GOT3 (cell line): ENCODE results near the gene SLC50A1.
"Not testable (repeated sequence)": the region's sequence is repeated elsewhere in the genome, so short reads cannot be mapped to it uniquely, and the experiment has no call there.

Source experiments
- DNase-seq: peaks from one replicate; lab custom pipeline; 2025; ENCODE audit warnings: mixed read lengths; lab: John Stamatoyannopoulos, UW

Gene SLC50A1

GRCh38 chr1:155116113-155116764 is 19.4 kb upstream of the SLC50A1 start:
- no peak for DNase-seq

GRCh38 chr1:155117610-155118009 is 18.0 kb upstream of the SLC50A1 start:
- DNase-seq, result no peak

GRCh38 chr1:155118090-155118489 is 17.6 kb upstream of the SLC50A1 start:
- not testable (repeated sequence) for DNase-seq

- no peak for DNase-seq
Measured at GRCh38 chr1:155120253-155120652, 15.4 kb upstream of the SLC50A1 start.

GRCh38 chr1:155121249-155121648 is 14.4 kb upstream of the SLC50A1 start:
- no peak for DNase-seq

- DNase-seq, result no peak
Measured at GRCh38 chr1:155122308-155122707, 13.3 kb upstream of the SLC50A1 start.

GRCh38 chr1:155123801-155124200 is 11.9 kb upstream of the SLC50A1 start:
- DNase-seq, result no peak

- DNase-seq, result no peak
Measured at GRCh38 chr1:155124503-155125463, 10.9 kb upstream of the SLC50A1 start.

GRCh38 chr1:155125511-155125945 is 10.1 kb upstream of the SLC50A1 start:
- DNase-seq, result no peak

- no peak for DNase-seq
Measured at GRCh38 chr1:155125946-155126555, 9.6 kb upstream of the SLC50A1 start.

- no peak for DNase-seq
Measured at GRCh38 chr1:155126556-155127104, 9.0 kb upstream of the SLC50A1 start.

- DNase-seq, result no peak
Measured at GRCh38 chr1:155127105-155127966, 8.3 kb upstream of the SLC50A1 start, which contains the start of gene EFNA1. Gene EFNA1, plus strand, starts transcription at chr1:155127876. Its CDS starts 102 bp downstream, at chr1:155127978.

GRCh38 chr1:155127967-155128754 is 7.5 kb upstream of the SLC50A1 start:
- DNase-seq, result no peak

- DNase-seq, result no peak
Measured at GRCh38 chr1:155128755-155129473, 6.7 kb upstream of the SLC50A1 start.

- no peak for DNase-seq
Measured at GRCh38 chr1:155130272-155131006, 5.2 kb upstream of the SLC50A1 start.

GRCh38 chr1:155131285-155131684 is 4.4 kb upstream of the SLC50A1 start:
- no peak for DNase-seq

GRCh38 chr1:155131856-155132255 is 3.8 kb upstream of the SLC50A1 start:
- DNase-seq, result no peak

GRCh38 chr1:155133799-155134281 is 1.8 kb upstream of the SLC50A1 start:
- no peak for DNase-seq

- DNase-seq, result no peak
Measured at GRCh38 chr1:155134322-155134721, 1.3 kb upstream of the SLC50A1 start.
